Measurements from ENCODE around the gene ADIPOR2. TPM values are rescaled to one million over a fixed set of nuclear protein-coding genes. Genes with fewer than 3 reads are reported as not detected.
"Not testable (repeated sequence)": the region's sequence is repeated elsewhere in the genome, so short reads cannot be mapped to it uniquely, and the experiment has no call there.

The ADIPOR2 gene
- total and polyA plus RNA-seq, 2 of the 4 experiments (the other 2 are of a cell fraction): 20.0 to 24.9 TPM

DNA sequence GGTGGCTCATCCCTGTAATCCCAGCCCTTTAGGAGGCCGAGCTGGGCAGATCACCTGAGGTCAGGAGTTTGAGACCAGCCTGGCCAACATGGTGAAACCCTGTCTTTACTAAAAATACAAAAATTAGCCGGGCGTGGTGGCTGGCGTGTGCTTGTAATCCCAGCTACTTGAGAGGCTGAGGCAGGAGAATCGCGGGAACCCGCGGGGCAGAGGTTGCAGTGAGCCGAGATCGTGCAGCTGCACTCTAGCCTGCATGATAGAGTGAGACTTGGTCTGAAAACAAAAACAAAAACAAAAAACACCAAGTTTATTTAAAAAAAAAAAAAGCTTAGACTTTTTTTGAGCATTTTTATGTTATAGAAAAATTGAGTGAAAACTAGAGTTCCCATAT is 40.8 kb downstream of the ADIPOR2 start:
- H3K27me3 ChIP-seq (ENCODE audit: control insufficient read depth, insufficient read depth, low read length); in situ Hi-C loops (cut with MboI; ENCODE audit: low sequenced_read_pairs); H3K9me3 ChIP-seq (ENCODE audit: control insufficient read depth, insufficient read depth, low read length); H4K8ac ChIP-seq (ENCODE audit: low read depth in 2 of 2, low read length in 2 of 2); POLR2A ChIA-PET (ENCODE audit: unreplicated experiment); H2BK20ac ChIP-seq (ENCODE audit: low read depth, low read length); H3K27ac ChIP-seq (ENCODE audit: insufficient read depth, low read length); H3K4me3 ChIP-seq (ENCODE audit: insufficient read depth, low read depth, low read length); H3K18ac ChIP-seq (ENCODE audit: low read depth, low read length); H4K91ac ChIP-seq (ENCODE audit: insufficient read depth, low read depth, low read length); H2BK120ac ChIP-seq (ENCODE audit: low read depth, low read length); H2BK15ac ChIP-seq (ENCODE audit: low read depth, low read length); H3K23ac ChIP-seq (ENCODE audit: low read depth, low read length); DNase-seq; H2AK9ac ChIP-seq (replicated peaks; ENCODE audit: low read depth, low read length, poor library complexity); H3K4me2 ChIP-seq (ENCODE audit: low read depth, low read length); H2AK5ac ChIP-seq (ENCODE audit: low read depth, low read length); H3K4me1 ChIP-seq (ENCODE audit: control insufficient read depth, insufficient read depth, low read length); H2AFZ ChIP-seq (replicated peaks; ENCODE audit: low read length, poor library complexity); H3K14ac ChIP-seq (replicated peaks; ENCODE audit: low read depth, low read length); H4K20me1 ChIP-seq (ENCODE audit: insufficient read depth, low read length); dilution Hi-C loops (cut with HindIII; ENCODE audit: low sequenced_read_pairs, unreplicated experiment); ATAC-seq (ENCODE audit: low read depth); H3K4ac ChIP-seq (ENCODE audit: low read depth, low read length); H2BK5ac ChIP-seq (ENCODE audit: low read depth, low read length, poor library complexity, severe bottlenecking); H3K9me1 ChIP-seq (ENCODE audit: insufficient read depth, low read length); H3K9ac ChIP-seq (ENCODE audit: low read depth, low read length); H4K5ac ChIP-seq (ENCODE audit: low read depth, low read length); H3K36me3 ChIP-seq (ENCODE audit: control insufficient read depth, insufficient read depth, low read length); H3K56ac ChIP-seq (ENCODE audit: extremely low read depth, insufficient read depth, low read length); BruUV-seq (replicated peaks): not testable (repeated sequence)
- CTCF ChIA-PET: interaction anchor here (0.5 to 0.7 kb wide), 2 partner anchors 24 to 1162 kb away, joined by 3 to 4 read pairs; no protein-coding TSS in a partner anchor
- intact Hi-C loops (cut with micrococcal nuclease): loop anchor here (5.0 kb wide), 1 partner anchor 46 kb away; no protein-coding TSS in a partner anchor
- peaks cover 3 to 18% of the 10 kb centered on the region in 2 experiments for H3K79me1 ChIP-seq (ENCODE audit: low read depth in 1 of 2, low read length in 2 of 2)
- WGBS, 2 experiments (ENCODE audit: extremely low coverage in 2 of 2, insufficient read length in 1 of 2): no CpG with 5 or more reads among the region's 10 CpGs
